AG09309 (cell line): ENCODE data around the gene GNAS.

ENCODE experiments used
- DNase-seq: peaks from one replicate; pipeline ENCODE4 v3.0.0-alpha.2; 2010; ENCODE audit warnings: low read depth
- H3K4me3 ChIP-seq: 2 replicates; pipeline ENCODE4 v1.5.1; 2011; ENCODE audit warnings: mild to moderate bottlenecking, low read depth, low read length, moderate library complexity; ENCODE audit not compliant: control insufficient read depth
- CTCF ChIP-seq: IDR thresholded peaks from 2 replicates; pipeline ENCODE4 v1.5.1; 2011; ENCODE audit warnings: mild to moderate bottlenecking, low read depth, low read length, inconsistent platforms; ENCODE audit not compliant: insufficient read depth, control insufficient read depth; ENCODE audit errors: missing control alignments

Gene GNAS

GRCh38 chr20:58876437-58876836, 23.9 kb downstream of the GNAS start:
- H3K4me3 ChIP-seq = no peak overlapping the region
- no peak for TF ChIP-seq CTCF
- no peak for DNase-seq

GRCh38 chr20:58877050-58877975, 24.8 kb downstream of the GNAS start:
- TF ChIP-seq CTCF = no peak
- no peak for DNase-seq
- no peak overlapping the region for H3K4me3 ChIP-seq

- no peak overlapping the region for H3K4me3 ChIP-seq
- TF ChIP-seq CTCF = no peak
- DNase-seq = no peak
Observed at GRCh38 chr20:58877976-58878360, 25.5 kb downstream of the GNAS start.

GRCh38 chr20:58878399-58878798, 25.9 kb downstream of the GNAS start:
- no peak for DNase-seq
- no peak for TF ChIP-seq CTCF
- no peak overlapping the region for H3K4me3 ChIP-seq

- no peak for DNase-seq
- TF ChIP-seq CTCF = no peak
- H3K4me3 ChIP-seq = no peak overlapping the region
Observed at GRCh38 chr20:58880441-58880840, 27.9 kb downstream of the GNAS start.

GRCh38 chr20:58880994-58881752, 28.7 kb downstream of the GNAS start:
- no peak for TF ChIP-seq CTCF
- H3K4me3 ChIP-seq = no peak overlapping the region
- no peak for DNase-seq
